DOHH2 (cell line): ENCODE measurements around the gene ST3GAL3.
"Not testable (repeated sequence)": the region's sequence is repeated elsewhere in the genome, so short reads cannot be mapped to it uniquely, and the experiment has no call there.

ENCODE experiments used
- CTCF ChIP-seq: fragments of 200-600 bp; sonication (generic); IDR thresholded peaks from one replicate; pipeline ENCODE4 v1.5.1; 2014; ENCODE audit warnings: antibody characterized with exemption, mild to moderate bottlenecking, low read depth, low read length; ENCODE audit not compliant: poor library complexity, severe bottlenecking
- EZH2phosphoT487 ChIP-seq: fragments of 200-600 bp; sonication (generic); IDR thresholded peaks from 2 replicates; pipeline ENCODE4 v1.6.1; 2017; ENCODE audit warnings: borderline replicate concordance, mild to moderate bottlenecking, antibody characterized with exemption, low read length, moderate library complexity, mixed read lengths

- TF ChIP-seq CTCF, EZH2phosphoT487: not testable (repeated sequence)
These were observed 126.6 kb downstream of the ST3GAL3 start for GRCh38 chr1:43833902-43834279.
